H1 (cell line): ENCODE measurements around the gene TWSG1. TPM values are rescaled to one million over a fixed set of nuclear protein-coding genes. Genes with fewer than 3 reads are reported as not detected.

Source experiments
- CTCF ChIA-PET: fragments of 300-600 bp; sonication (Branson Sonifier 250); formaldehyde crosslinking; loops from one replicate; lab custom pipeline; 2021; ENCODE audit not compliant: partially characterized antibody; lab: Charles Lee
- POLR2A ChIA-PET: fragments of 300-600 bp; sonication (Branson Sonifier 250); formaldehyde crosslinking; loops from one replicate; lab custom pipeline; 2021; ENCODE audit warnings: inconsistent platforms; ENCODE audit not compliant: partially characterized antibody; lab: Charles Lee
- DNase-seq, 2 experiments: peaks; one replicate each; pipeline versions ENCODE4 v3.0.0 to v3.0.0-alpha.2; 2010 to 2022; ENCODE audit warnings: low spot score in 2 of 2, low read depth in 1 of 2, mixed read lengths in 1 of 2
- FAIRE-seq: peaks from 2 replicates; lab custom pipeline; 2011; peaks lifted over from hg19 to GRCh38; lab: Jason Lieb, UNC
- H2AFZ ChIP-seq: 2 replicates; pipeline ENCODE4 v1.8.1; 2012; ENCODE audit warnings: low read length, inconsistent platforms
- H2AK5ac ChIP-seq: 2 replicates; pipeline ENCODE4 v1.6.1; 2013; ENCODE audit warnings: low read depth, low read length
- H2BK120ac ChIP-seq: replicated peaks from 2 replicates; pipeline ENCODE3; 2013; ENCODE audit warnings: low read depth, low read length, inconsistent platforms
- H2BK12ac ChIP-seq: 2 replicates; pipeline ENCODE4 v1.6.1; 2013; ENCODE audit warnings: low read depth, low read length
- H2BK15ac ChIP-seq: 2 replicates; pipeline ENCODE4 v1.6.1; 2013; ENCODE audit warnings: low read length
- H2BK20ac ChIP-seq: 2 replicates; pipeline ENCODE4 v1.6.1; 2013; ENCODE audit warnings: low read length
- H2BK5ac ChIP-seq: 2 replicates; pipeline ENCODE4 v1.6.1; 2013; ENCODE audit warnings: low read depth, low read length
- H3K14ac ChIP-seq: 2 replicates; pipeline ENCODE4 v1.6.1; 2013; ENCODE audit warnings: inconsistent platforms; ENCODE audit not compliant: insufficient read length
- H3K18ac ChIP-seq: 2 replicates; pipeline ENCODE4 v1.6.1; 2013; ENCODE audit warnings: low read length; ENCODE audit errors: extremely low read depth
- H3K23ac ChIP-seq: 2 replicates; pipeline ENCODE4 v1.6.1; 2013; ENCODE audit warnings: inconsistent platforms; ENCODE audit not compliant: insufficient read length
- H3K23me2 ChIP-seq: 2 replicates; pipeline ENCODE4 v1.6.1; 2013; ENCODE audit warnings: low read depth, low read length
- H3K27ac ChIP-seq: 2 replicates; pipeline ENCODE4 v1.6.1; 2011; ENCODE audit warnings: low read depth, low read length, inconsistent platforms
- H3K27me3 ChIP-seq, 4 experiments: replicated peaks in 1 of 4; 1 replicate in 1 of 4; 2 replicates in 3 of 4; pipeline versions ENCODE4 v1.6.1 to v1.8.1; 2011 to 2013; ENCODE audit warnings: low read length in 3 of 4, mild to moderate bottlenecking in 3 of 4, inconsistent platforms in 2 of 4, mixed read lengths in 2 of 4, moderate library complexity in 1 of 4; ENCODE audit not compliant: control insufficient read depth in 3 of 4, insufficient read depth in 3 of 4; ENCODE audit errors: extremely low read depth in 1 of 4
- H3K36me3 ChIP-seq, 4 experiments: 2 replicates each; pipeline versions ENCODE4 v1.6.1 to v1.8.1; 2011 to 2013; ENCODE audit warnings: mild to moderate bottlenecking in 4 of 4, low read length in 3 of 4, moderate library complexity in 2 of 4, control low read depth in 1 of 4, inconsistent platforms in 1 of 4; ENCODE audit not compliant: insufficient read depth in 4 of 4, control insufficient read depth in 2 of 4
- H3K4ac ChIP-seq: replicated peaks from 2 replicates; pipeline ENCODE3; 2013; ENCODE audit warnings: low read length, low read depth, mixed read lengths, inconsistent platforms; ENCODE audit not compliant: insufficient read length
- H3K4me1 ChIP-seq, 4 experiments: replicated peaks in 1 of 4; 1 replicate in 1 of 4; 2 replicates in 3 of 4; pipeline versions ENCODE4 v1.6.1 to v1.8.1; 2011 to 2013; ENCODE audit warnings: low read length in 3 of 4, inconsistent platforms in 2 of 4, mixed read lengths in 1 of 4; ENCODE audit not compliant: insufficient read depth in 4 of 4, control insufficient read depth in 3 of 4
- H3K4me2 ChIP-seq, 2 experiments: 2 replicates each; pipeline versions ENCODE4 v1.6.1 to v1.8.1; 2011 to 2013; ENCODE audit warnings: low read depth in 2 of 2, low read length in 2 of 2, control low read depth in 1 of 2, inconsistent platforms in 1 of 2, mild to moderate bottlenecking in 1 of 2; ENCODE audit not compliant: insufficient read depth in 1 of 2
- H3K4me3 ChIP-seq, 4 experiments: fragments of 200-600, 300-600 bp in 1 of 4; sonication (generic), shearing (Covaris generic), sonication (Bioruptor Twin) in 1 of 4; 2 replicates each; pipeline versions ENCODE4 v1.5.1 to v1.8.1; 2011 to 2016; ENCODE audit warnings: low read length in 4 of 4, low read depth in 3 of 4, control low read depth in 2 of 4, inconsistent platforms in 2 of 4, mild to moderate bottlenecking in 2 of 4, mixed read lengths in 1 of 4, moderate library complexity in 1 of 4; ENCODE audit not compliant: insufficient read depth in 2 of 4; ENCODE audit errors: extremely low read depth in 1 of 4
- H3K56ac ChIP-seq: replicated peaks from 2 replicates; pipeline ENCODE3; 2013; ENCODE audit warnings: low read depth, mild to moderate bottlenecking, mixed read lengths, low read length, inconsistent platforms; ENCODE audit not compliant: insufficient read length
- H3K79me1 ChIP-seq: 2 replicates; pipeline ENCODE4 v1.6.1; 2013; ENCODE audit warnings: low read depth, low read length, control low read depth
- H3K79me2 ChIP-seq, 2 experiments: 2 replicates each; pipeline versions ENCODE4 v1.6.1 to v1.8.1; 2012 to 2013; ENCODE audit warnings: low read length in 2 of 2, mild to moderate bottlenecking in 2 of 2, inconsistent platforms in 1 of 2; ENCODE audit not compliant: insufficient read depth in 2 of 2, control insufficient read depth in 1 of 2
- H3K9ac ChIP-seq, 4 experiments: replicated peaks in 1 of 4; 1 replicate in 1 of 4; 2 replicates in 3 of 4; pipeline versions ENCODE4 v1.6.1 to v1.8.1; 2011 to 2013; ENCODE audit warnings: low read depth in 3 of 4, low read length in 3 of 4, control low read depth in 2 of 4, mild to moderate bottlenecking in 2 of 4, moderate library complexity in 2 of 4, inconsistent platforms in 1 of 4; ENCODE audit errors: extremely low read depth in 1 of 4
- H3K9me3 ChIP-seq, 2 experiments: 2 replicates each; pipeline versions ENCODE4 v1.6.1 to v1.8.1; 2012 to 2013; ENCODE audit warnings: mild to moderate bottlenecking in 2 of 2, moderate library complexity in 2 of 2, control low read depth in 1 of 2, inconsistent platforms in 1 of 2, low read depth in 1 of 2, low read length in 1 of 2, mixed read lengths in 1 of 2; ENCODE audit not compliant: insufficient read depth in 2 of 2
- H4K20me1 ChIP-seq, 2 experiments: replicated peaks in 1 of 2; 2 replicates each; pipeline versions ENCODE3 to v1.8.1; 2011 to 2013; ENCODE audit warnings: inconsistent platforms in 2 of 2, low read length in 2 of 2, mild to moderate bottlenecking in 1 of 2; ENCODE audit not compliant: insufficient read depth in 2 of 2, control insufficient read depth in 1 of 2
- H4K5ac ChIP-seq: 2 replicates; pipeline ENCODE4 v1.6.1; 2013; ENCODE audit warnings: low read length, low read depth, mixed read lengths, inconsistent platforms; ENCODE audit not compliant: insufficient read length
- H4K8ac ChIP-seq: 2 replicates; pipeline ENCODE4 v1.8.0; 2013; ENCODE audit warnings: mild to moderate bottlenecking, moderate library complexity, low read length, inconsistent platforms; ENCODE audit not compliant: insufficient read depth; ENCODE audit errors: extremely low read depth
- H4K91ac ChIP-seq: replicated peaks from 2 replicates; pipeline ENCODE3; 2013; ENCODE audit warnings: low read length, mixed read lengths, inconsistent platforms; ENCODE audit not compliant: insufficient read length
- GTF2F1 ChIP-seq: IDR thresholded peaks from 2 replicates; pipeline ENCODE4 v1.6.1; 2012; ENCODE audit warnings: low read depth, low read length, improper control_type of control experiment, borderline replicate concordance
- HDAC2 ChIP-seq, 2 experiments: fragments of 300-600 bp in 1 of 2; sonication (generic) in 1 of 2; IDR thresholded peaks; 2 replicates each; pipeline ENCODE4 v1.6.1; 2011 to 2012; ENCODE audit warnings: low read depth in 2 of 2, low read length in 2 of 2, mild to moderate bottlenecking in 2 of 2, moderate library complexity in 2 of 2, borderline replicate concordance in 1 of 2, inconsistent platforms in 1 of 2
- HDAC6 ChIP-seq: IDR thresholded peaks from one replicate; pipeline ENCODE4 v1.7.1; 2012; ENCODE audit warnings: low read depth, mild to moderate bottlenecking, inconsistent platforms, low read length, moderate library complexity
- NRF1 ChIP-seq: IDR thresholded peaks from 2 replicates; pipeline ENCODE4 v1.6.1; 2011; ENCODE audit warnings: mild to moderate bottlenecking, low read depth, low read length, improper control_type of control experiment
- RBBP5 ChIP-seq: IDR thresholded peaks from 2 replicates; pipeline ENCODE4 v1.7.1; 2012; ENCODE audit warnings: low read depth, mild to moderate bottlenecking, inconsistent platforms, low read length, moderate library complexity, borderline replicate concordance
- SIX5 ChIP-seq: IDR thresholded peaks from 2 replicates; pipeline ENCODE4 v1.6.1; 2011; ENCODE audit warnings: mild to moderate bottlenecking, low read depth, low read length
- SP4 ChIP-seq: IDR thresholded peaks from 2 replicates; pipeline ENCODE4 v1.6.1; 2012; ENCODE audit warnings: low read length, inconsistent platforms
- SRF ChIP-seq: IDR thresholded peaks from 2 replicates; pipeline ENCODE4 v1.6.1; 2011; ENCODE audit warnings: mild to moderate bottlenecking, low read depth, low read length, moderate library complexity
- WGBS, 2 experiments: shearing (Covaris generic) in 1 of 2; methylation state at CpG; one replicate each; pipeline versions ENCODE4 v1.1.6 to v1.1.7; 2013 to 2015; ENCODE audit warnings: low lambda C conversion rate in 2 of 2, mixed read lengths in 2 of 2, inconsistent platforms in 1 of 2, low coverage in 1 of 2, missing lambda C conversion rate in 1 of 2; ENCODE audit not compliant: insufficient replicate concordance in 2 of 2, insufficient coverage in 1 of 2, insufficient read length in 1 of 2; ENCODE audit errors: extremely low coverage in 1 of 2, missing lambda C conversion rate in 1 of 2; 5-methylcytosine and 5-hydroxymethylcytosine counted together
- polyA plus RNA-seq, 7 experiments: library from polyadenylated mRNA; depleted of rRNA in 3 of 7; stranded (reverse) in 5 of 7; unstranded in 2 of 7; fragments of >200 nt in 5 of 7; fragments of 200-250 nt in 2 of 7; gene quantifications; 1 replicate in 5 of 7; 2 replicates in 1 of 7; 4 replicates in 1 of 7; pipeline versions ENCODE4 v1.2.1 to v1.2.3, GENCODE V29; 2011 to 2013; ENCODE audit warnings: missing spikeins in 2 of 7, mixed read lengths in 2 of 7
- total RNA-seq: library from RNA; stranded (reverse); fragmentation: NEBNext Ultra II Directional; extraction: Animal tissue kit (Norgen Biotek cat#: 25700); gene quantifications from 2 replicates; pipeline ENCODE4 v1.2.1, GENCODE V29; 2021

Gene TWSG1
- total and polyA plus RNA-seq, 2 of the 8 experiments (the other 6 are each of a cell fraction or from before 2014, with no cell fraction given), result 11.8 to 19.8 TPM

DNA sequence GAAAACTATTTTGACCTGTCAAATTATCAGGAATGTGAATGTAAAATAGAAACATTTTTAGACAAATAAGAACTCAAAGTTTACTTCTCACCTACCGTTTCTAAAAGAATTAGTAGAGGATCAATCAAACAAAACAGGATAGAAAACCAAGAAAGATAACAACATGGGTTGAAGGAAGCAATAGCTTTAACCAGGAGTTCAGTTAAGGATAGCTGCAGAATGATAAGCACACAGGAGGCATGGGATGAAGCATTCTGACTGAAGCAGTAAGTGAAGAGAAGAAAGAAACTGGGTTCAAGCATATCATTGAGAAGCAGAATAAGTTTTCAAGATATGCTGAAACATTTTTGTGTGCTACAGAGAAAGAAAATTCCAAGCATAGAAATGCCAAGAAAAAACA is 52.3 kb downstream of the TWSG1 start:
- no peaks in the 10 kb centered on the region for H3K79me1 ChIP-seq
- no peak overlapping the region for H3K4me2 ChIP-seq
- FAIRE-seq (no peak), DNase-seq (no peak)
- no peak overlapping the region for H4K91ac ChIP-seq
- no peak overlapping the region for H3K56ac ChIP-seq
- no peaks in the 10 kb centered on the region for H3K4me1 ChIP-seq
- H3K14ac ChIP-seq, result no peak overlapping the region
- H3K79me2 ChIP-seq, result no peaks in the 10 kb centered on the region
- no peak overlapping the region for H2BK5ac ChIP-seq
- H3K18ac ChIP-seq, result no peak overlapping the region
- H3K27ac ChIP-seq, result no peak overlapping the region
- no peak overlapping the region for H2BK20ac ChIP-seq
- H3K23me2 ChIP-seq, result no peaks in the 10 kb centered on the region
- H3K9ac ChIP-seq, result no peak overlapping the region
- no peak overlapping the region for H4K5ac ChIP-seq
- H3K4me3 ChIP-seq, result no peak overlapping the region
- no peak overlapping the region for H2BK15ac ChIP-seq
- no peaks in the 10 kb centered on the region; a peak in 1 of 4 replicates for H3K9me3 ChIP-seq
- no peak overlapping the region for H2BK120ac ChIP-seq
- CTCF ChIA-PET, result interaction anchor here (0.6 to 1.0 kb wide), 2 partner anchors 130 to 225 kb away, joined by 3 read pairs; no protein-coding TSS in a partner anchor
- no peak overlapping the region for H2BK12ac ChIP-seq
- no peaks in the 10 kb centered on the region for H4K20me1 ChIP-seq
- no peak overlapping the region for H3K4ac ChIP-seq
- H3K23ac ChIP-seq, result no peak overlapping the region
- H2AK5ac ChIP-seq, result no peak overlapping the region
- no peak for TF ChIP-seq RBBP5
- no peak for TF ChIP-seq SIX5
- TF ChIP-seq HDAC2 (IDR thresholded peaks at IDR 0.05; ENCODE audit: borderline replicate concordance in 1 of 2, low read depth in 2 of 2, low read length in 2 of 2), result no peak
- no peak for TF ChIP-seq GTF2F1
- no peak for TF ChIP-seq SRF
- TF ChIP-seq HDAC6, result no peak
- no peak for TF ChIP-seq NRF1
- no peak for TF ChIP-seq SP4
- no peak overlapping the region for H2AFZ ChIP-seq
- no peaks in the 10 kb centered on the region for H3K36me3 ChIP-seq
- POLR2A ChIA-PET, result no interaction called here
- H4K8ac ChIP-seq, result no peak overlapping the region
- no peaks in the 10 kb centered on the region for H3K27me3 ChIP-seq
- 72% methylated on average over 1 of the region's 1 CpG; no CpG with 5 or more reads in 1 of the 2 experiments for WGBS, 2 experiments
